NCI-H345 treated with DMSO at 0.1 percent for 48 hours (cell line): Measurements from ENCODE around the gene CCDC50.

ENCODE experiments used
- DNase-seq: peaks from one replicate; lab custom pipeline; 2025; ENCODE audit not compliant: unreplicated experiment; lab: John Stamatoyannopoulos, UW

Gene CCDC50

GRCh38 chr3:191328962-191329653 is at the start of gene CCDC50:
TSS of gene CCDC50 (plus strand) at chr3:191329394. CDS start at chr3:191329675, 281 bp downstream.
- DNase-seq, result peak; percentile 73

GRCh38 chr3:191280111-191280510 is 49.1 kb upstream of the CCDC50 start:
- no peak for DNase-seq

- DNase-seq, result no peak
Measured at GRCh38 chr3:191280882-191281281, 48.3 kb upstream of the CCDC50 start.

GRCh38 chr3:191282251-191283185 is 46.7 kb upstream of the CCDC50 start:
- no peak for DNase-seq

GRCh38 chr3:191283400-191283799 is 45.8 kb upstream of the CCDC50 start:
- no peak for DNase-seq

- DNase-seq, result no peak
Measured at GRCh38 chr3:191290311-191291025, 38.7 kb upstream of the CCDC50 start.

GRCh38 chr3:191292243-191293015 is 36.8 kb upstream of the CCDC50 start:
- no peak for DNase-seq

- no peak for DNase-seq
Measured at GRCh38 chr3:191294291-191294690, 34.9 kb upstream of the CCDC50 start.

GRCh38 chr3:191296041-191296541 is 33.1 kb upstream of the CCDC50 start:
- no peak for DNase-seq

- no peak for DNase-seq
Measured at GRCh38 chr3:191298846-191299245, 30.3 kb upstream of the CCDC50 start.

- no peak for DNase-seq
Measured at GRCh38 chr3:191300422-191300821, 28.8 kb upstream of the CCDC50 start.

- no peak for DNase-seq
Measured at GRCh38 chr3:191301017-191301416, 28.2 kb upstream of the CCDC50 start.

GRCh38 chr3:191301782-191302411 is 27.3 kb upstream of the CCDC50 start:
- no peak for DNase-seq

- no peak for DNase-seq
Measured at GRCh38 chr3:191302451-191302850, 26.7 kb upstream of the CCDC50 start.

GRCh38 chr3:191303596-191303995 is 25.6 kb upstream of the CCDC50 start:
- DNase-seq, result no peak

GRCh38 chr3:191306428-191306827 is 22.8 kb upstream of the CCDC50 start:
- DNase-seq, result no peak

- DNase-seq, result no peak
Measured at GRCh38 chr3:191307341-191307740, 21.9 kb upstream of the CCDC50 start.

- DNase-seq, result no peak
Measured at GRCh38 chr3:191313296-191313695, 15.9 kb upstream of the CCDC50 start.

GRCh38 chr3:191314109-191314728 is 15.0 kb upstream of the CCDC50 start:
- no peak for DNase-seq
